GM23338 (cell line): ENCODE results near the gene RAD51B. TPM values are rescaled to one million over a fixed set of nuclear protein-coding genes. Genes with fewer than 3 reads are reported as not detected.

ENCODE experiments used
- ATAC-seq: fragments of 200-7000 bp; cut with Tn5 transposase; 3 replicates; pipeline ENCODE4 v1.9.1; 2020
- DNase-seq: peaks from one replicate; pipeline ENCODE4 v3.0.0-alpha.2; 2015; ENCODE audit warnings: low spot score
- H2AFZ ChIP-seq: fragments of 200-600 bp; sonication (generic); 2 replicates; pipeline ENCODE4 v1.8.0; 2016; ENCODE audit warnings: antibody characterized with exemption, mild to moderate bottlenecking, moderate library complexity
- H3F3A ChIP-seq: fragments of 200-600 bp; sonication (generic); replicated peaks from 2 replicates; pipeline ENCODE4 v1.8.0; 2017; ENCODE audit warnings: antibody characterized with exemption, mixed run types, low read depth
- H3K27ac ChIP-seq: fragments of 200-600 bp; sonication (generic); 2 replicates; pipeline ENCODE4 v1.6.1; 2016; ENCODE audit warnings: low read depth
- H3K27me3 ChIP-seq: fragments of 200-600 bp; sonication (generic); 2 replicates; pipeline ENCODE4 v1.8.0; 2016; ENCODE audit warnings: mild to moderate bottlenecking, mixed run types, moderate library complexity; ENCODE audit not compliant: insufficient read depth
- H3K36me3 ChIP-seq: fragments of 200-600 bp; sonication (generic); 2 replicates; pipeline ENCODE4 v1.8.0; 2016; ENCODE audit warnings: mild to moderate bottlenecking; ENCODE audit not compliant: insufficient read depth
- H3K4me1 ChIP-seq: fragments of 200-600 bp; sonication (generic); 2 replicates; pipeline ENCODE4 v1.8.0; 2016; ENCODE audit warnings: mild to moderate bottlenecking, moderate library complexity; ENCODE audit not compliant: insufficient read depth
- H3K4me2 ChIP-seq: fragments of 200-600 bp; sonication (generic); 2 replicates; pipeline ENCODE4 v1.7.1; 2017; ENCODE audit warnings: mixed run types
- H3K4me3 ChIP-seq: fragments of 200-600 bp; sonication (generic); 2 replicates; pipeline ENCODE4 v1.6.1; 2016; ENCODE audit warnings: mixed run types
- H3K79me2 ChIP-seq: fragments of 200-600 bp; sonication (generic); replicated peaks from 2 replicates; pipeline ENCODE4 v1.8.0; 2017; ENCODE audit warnings: mild to moderate bottlenecking; ENCODE audit not compliant: insufficient read depth
- H3K9me2 ChIP-seq: fragments of 200-600 bp; sonication (generic); 2 replicates; pipeline ENCODE4 v1.8.0; 2017; ENCODE audit not compliant: insufficient read depth
- H4K20me1 ChIP-seq: fragments of 200-600 bp; sonication (generic); replicated peaks from 2 replicates; pipeline ENCODE4 v1.8.0; 2017; ENCODE audit warnings: mild to moderate bottlenecking; ENCODE audit not compliant: insufficient read depth
- H3K27ac Mint-ChIP-seq: 2 replicates; pipeline ENCODE4 v1.8.0; 2020; ENCODE audit warnings: inconsistent platforms, mild to moderate bottlenecking, moderate library complexity, mixed read lengths
- H3K27me3 Mint-ChIP-seq: 3 replicates; pipeline ENCODE4 v1.8.0; 2022; ENCODE audit warnings: low read depth, mild to moderate bottlenecking, moderate library complexity, mixed read lengths, inconsistent platforms; ENCODE audit not compliant: insufficient read depth, poor library complexity
- H3K36me3 Mint-ChIP-seq: 3 replicates; pipeline ENCODE4 v1.8.0; 2021; ENCODE audit warnings: low read depth, mild to moderate bottlenecking, inconsistent platforms, moderate library complexity, mixed read lengths
- H3K4me1 Mint-ChIP-seq: 3 replicates; pipeline ENCODE4 v1.8.0; 2020; ENCODE audit warnings: mild to moderate bottlenecking, inconsistent platforms, mixed read lengths
- H3K4me3 Mint-ChIP-seq: 3 replicates; pipeline ENCODE4 v1.8.0; 2021; ENCODE audit warnings: moderate library complexity, mild to moderate bottlenecking, inconsistent platforms, mixed read lengths
- H3K9me3 Mint-ChIP-seq: 3 replicates; pipeline ENCODE4 v1.8.0; 2020; ENCODE audit warnings: moderate library complexity, mild to moderate bottlenecking, inconsistent platforms, mixed read lengths
- CREB1 ChIP-seq: fragments of 250-450 bp; sonication (Bioruptor Pico); IDR thresholded peaks from 2 replicates; pipeline ENCODE4 v1.5.0; 2020; ENCODE audit warnings: low read depth, mild to moderate bottlenecking, moderate library complexity
- EZH2 ChIP-seq: fragments of 200-600 bp; sonication (generic); IDR thresholded peaks from one replicate; pipeline ENCODE4 v1.8.0; 2017; ENCODE audit warnings: antibody characterized with exemption, mild to moderate bottlenecking, low read depth; ENCODE audit not compliant: unreplicated experiment
- EZH2phosphoT487 ChIP-seq: fragments of 200-600 bp; sonication (generic); IDR thresholded peaks from one replicate; pipeline ENCODE4 v1.8.1; 2018; ENCODE audit warnings: antibody characterized with exemption; ENCODE audit not compliant: unreplicated experiment
- JUNB ChIP-seq: IDR thresholded peaks from one replicate; pipeline ENCODE4 v1.6.1; 2016; ENCODE audit warnings: antibody characterized with exemption; ENCODE audit not compliant: unreplicated experiment
- NANOG ChIP-seq: IDR thresholded peaks from 2 replicates; pipeline ENCODE4 v1.6.1; 2016; ENCODE audit warnings: antibody characterized with exemption, borderline replicate concordance
- POLR2AphosphoS5 ChIP-seq: IDR thresholded peaks from 2 replicates; pipeline ENCODE4 v1.6.1; 2016; ENCODE audit warnings: antibody characterized with exemption, low read depth
- STAT1 ChIP-seq: IDR thresholded peaks from one replicate; pipeline ENCODE4 v1.6.1; 2016; ENCODE audit warnings: antibody characterized with exemption; ENCODE audit not compliant: unreplicated experiment
- ZNF114 ChIP-seq: fragments of 250-450 bp; sonication (Bioruptor Pico); IDR thresholded peaks from 2 replicates; pipeline ENCODE4 v1.5.0; 2020; ENCODE audit warnings: mild to moderate bottlenecking, moderate library complexity
- polyA plus RNA-seq: library from polyadenylated mRNA; unstranded; fragments of >200 nt; fragmentation: Nextera tagmentation; extraction: Ambion mirVana; gene quantifications from 2 replicates; pipeline ENCODE4 v1.2.1, GENCODE V29; 2016
- total RNA-seq: library from RNA; depleted of rRNA; stranded (reverse); fragments of >200 nt; shearing (Covaris generic); gene quantifications from 2 replicates; pipeline ENCODE4 v1.2.3, GENCODE V29; 2014
- TF ChIP-seq, protein P1 (sequence below): IDR thresholded peaks from one replicate; pipeline ENCODE4 v1.6.1; 2018; ENCODE audit warnings: antibody characterized with exemption; ENCODE audit not compliant: unreplicated experiment
- TF ChIP-seq, protein P2 (sequence below), 2 experiments: fragments of 200-600 bp in 1 of 2; sonication (generic) in 1 of 2; conservative IDR thresholded peaks; 2 replicates each; pipeline versions ENCODE4 v1.5.1 to v1.6.1; 2016 to 2017; ENCODE audit warnings: antibody characterized with exemption in 2 of 2, low read depth in 2 of 2, mild to moderate bottlenecking in 2 of 2, moderate library complexity in 1 of 2
- TF ChIP-seq, protein P3 (sequence below): IDR thresholded peaks from 2 replicates; pipeline ENCODE4 v1.6.1; 2016; ENCODE audit warnings: antibody characterized with exemption
- TF ChIP-seq, protein P4 (sequence below): fragments of 250-450 bp; sonication (Bioruptor Pico); IDR thresholded peaks from 2 replicates; pipeline ENCODE4 v1.5.0; 2020; ENCODE audit warnings: mild to moderate bottlenecking, moderate library complexity

RAD51B gene
- total and polyA plus RNA-seq, 2 experiments from 2014 or later = 15.7 to 29.1 TPM

DNA sequence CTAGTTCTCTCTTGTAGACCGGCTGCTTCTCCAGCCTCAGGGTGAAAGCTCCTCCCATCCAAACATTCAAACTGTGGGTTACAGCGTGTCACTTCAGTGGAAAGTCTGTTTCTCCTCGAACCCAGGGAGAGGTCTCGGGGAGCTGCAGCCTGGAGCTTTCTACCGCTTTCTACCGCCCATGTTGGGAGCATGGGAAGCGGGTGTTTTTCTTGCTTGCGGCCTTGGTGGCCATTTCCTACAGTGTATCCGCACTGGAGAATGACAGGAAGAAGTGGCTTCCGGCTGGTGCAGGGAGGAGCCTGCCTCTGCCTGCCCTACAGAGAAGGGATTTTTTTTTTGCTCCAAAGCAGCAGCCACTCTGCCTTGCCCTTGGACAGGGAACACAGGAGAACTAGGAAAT is 952.1 kb downstream of the RAD51B start:
- Histone ChIP-seq H3K27ac (no peak overlapping the region), H3K79me2 (no peaks in the 10 kb centered on the region), H3K4me3 (no peak overlapping the region), H3K4me2 (no peak overlapping the region), H3F3A (no peaks in the 10 kb centered on the region), H2AFZ (peak overlapping the region; percentile 84), H3K27me3 (no peaks in the 10 kb centered on the region), H3K36me3 (no peaks in the 10 kb centered on the region), H3K4me1 (no peaks in the 10 kb centered on the region), H3K9me2 (peaks cover 5% of the 10 kb centered on the region; the same call in 1 of the 2 replicates), H4K20me1 (no peaks in the 10 kb centered on the region)
- H3K36me3 Mint-ChIP-seq = no peaks in the 10 kb centered on the region; the same call in 2 of the 3 replicates
- TF ChIP-seq, protein P1, sequence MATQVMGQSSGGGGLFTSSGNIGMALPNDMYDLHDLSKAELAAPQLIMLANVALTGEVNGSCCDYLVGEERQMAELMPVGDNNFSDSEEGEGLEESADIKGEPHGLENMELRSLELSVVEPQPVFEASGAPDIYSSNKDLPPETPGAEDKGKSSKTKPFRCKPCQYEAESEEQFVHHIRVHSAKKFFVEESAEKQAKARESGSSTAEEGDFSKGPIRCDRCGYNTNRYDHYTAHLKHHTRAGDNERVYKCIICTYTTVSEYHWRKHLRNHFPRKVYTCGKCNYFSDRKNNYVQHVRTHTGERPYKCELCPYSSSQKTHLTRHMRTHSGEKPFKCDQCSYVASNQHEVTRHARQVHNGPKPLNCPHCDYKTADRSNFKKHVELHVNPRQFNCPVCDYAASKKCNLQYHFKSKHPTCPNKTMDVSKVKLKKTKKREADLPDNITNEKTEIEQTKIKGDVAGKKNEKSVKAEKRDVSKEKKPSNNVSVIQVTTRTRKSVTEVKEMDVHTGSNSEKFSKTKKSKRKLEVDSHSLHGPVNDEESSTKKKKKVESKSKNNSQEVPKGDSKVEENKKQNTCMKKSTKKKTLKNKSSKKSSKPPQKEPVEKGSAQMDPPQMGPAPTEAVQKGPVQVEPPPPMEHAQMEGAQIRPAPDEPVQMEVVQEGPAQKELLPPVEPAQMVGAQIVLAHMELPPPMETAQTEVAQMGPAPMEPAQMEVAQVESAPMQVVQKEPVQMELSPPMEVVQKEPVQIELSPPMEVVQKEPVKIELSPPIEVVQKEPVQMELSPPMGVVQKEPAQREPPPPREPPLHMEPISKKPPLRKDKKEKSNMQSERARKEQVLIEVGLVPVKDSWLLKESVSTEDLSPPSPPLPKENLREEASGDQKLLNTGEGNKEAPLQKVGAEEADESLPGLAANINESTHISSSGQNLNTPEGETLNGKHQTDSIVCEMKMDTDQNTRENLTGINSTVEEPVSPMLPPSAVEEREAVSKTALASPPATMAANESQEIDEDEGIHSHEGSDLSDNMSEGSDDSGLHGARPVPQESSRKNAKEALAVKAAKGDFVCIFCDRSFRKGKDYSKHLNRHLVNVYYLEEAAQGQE = no peak
- TF ChIP-seq, protein P2, sequence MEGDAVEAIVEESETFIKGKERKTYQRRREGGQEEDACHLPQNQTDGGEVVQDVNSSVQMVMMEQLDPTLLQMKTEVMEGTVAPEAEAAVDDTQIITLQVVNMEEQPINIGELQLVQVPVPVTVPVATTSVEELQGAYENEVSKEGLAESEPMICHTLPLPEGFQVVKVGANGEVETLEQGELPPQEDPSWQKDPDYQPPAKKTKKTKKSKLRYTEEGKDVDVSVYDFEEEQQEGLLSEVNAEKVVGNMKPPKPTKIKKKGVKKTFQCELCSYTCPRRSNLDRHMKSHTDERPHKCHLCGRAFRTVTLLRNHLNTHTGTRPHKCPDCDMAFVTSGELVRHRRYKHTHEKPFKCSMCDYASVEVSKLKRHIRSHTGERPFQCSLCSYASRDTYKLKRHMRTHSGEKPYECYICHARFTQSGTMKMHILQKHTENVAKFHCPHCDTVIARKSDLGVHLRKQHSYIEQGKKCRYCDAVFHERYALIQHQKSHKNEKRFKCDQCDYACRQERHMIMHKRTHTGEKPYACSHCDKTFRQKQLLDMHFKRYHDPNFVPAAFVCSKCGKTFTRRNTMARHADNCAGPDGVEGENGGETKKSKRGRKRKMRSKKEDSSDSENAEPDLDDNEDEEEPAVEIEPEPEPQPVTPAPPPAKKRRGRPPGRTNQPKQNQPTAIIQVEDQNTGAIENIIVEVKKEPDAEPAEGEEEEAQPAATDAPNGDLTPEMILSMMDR (conservative IDR thresholded peaks at IDR 0.05; ENCODE audit: low read depth in 2 of 2) = no peak
- TF ChIP-seq NANOG = no peak
- TF ChIP-seq POLR2AphosphoS5 = no peak
- TF ChIP-seq EZH2phosphoT487 = no peak
- no peak for TF ChIP-seq EZH2
- no peak for TF ChIP-seq STAT1
- no peak for TF ChIP-seq ZNF114 (CRISPR knock-in tag)
- TF ChIP-seq, protein P3, sequence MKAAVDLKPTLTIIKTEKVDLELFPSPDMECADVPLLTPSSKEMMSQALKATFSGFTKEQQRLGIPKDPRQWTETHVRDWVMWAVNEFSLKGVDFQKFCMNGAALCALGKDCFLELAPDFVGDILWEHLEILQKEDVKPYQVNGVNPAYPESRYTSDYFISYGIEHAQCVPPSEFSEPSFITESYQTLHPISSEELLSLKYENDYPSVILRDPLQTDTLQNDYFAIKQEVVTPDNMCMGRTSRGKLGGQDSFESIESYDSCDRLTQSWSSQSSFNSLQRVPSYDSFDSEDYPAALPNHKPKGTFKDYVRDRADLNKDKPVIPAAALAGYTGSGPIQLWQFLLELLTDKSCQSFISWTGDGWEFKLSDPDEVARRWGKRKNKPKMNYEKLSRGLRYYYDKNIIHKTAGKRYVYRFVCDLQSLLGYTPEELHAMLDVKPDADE = no peak
- no peak for TF ChIP-seq CREB1 (CRISPR knock-in tag)
- no peak for TF ChIP-seq JUNB
- TF ChIP-seq, protein P4, sequence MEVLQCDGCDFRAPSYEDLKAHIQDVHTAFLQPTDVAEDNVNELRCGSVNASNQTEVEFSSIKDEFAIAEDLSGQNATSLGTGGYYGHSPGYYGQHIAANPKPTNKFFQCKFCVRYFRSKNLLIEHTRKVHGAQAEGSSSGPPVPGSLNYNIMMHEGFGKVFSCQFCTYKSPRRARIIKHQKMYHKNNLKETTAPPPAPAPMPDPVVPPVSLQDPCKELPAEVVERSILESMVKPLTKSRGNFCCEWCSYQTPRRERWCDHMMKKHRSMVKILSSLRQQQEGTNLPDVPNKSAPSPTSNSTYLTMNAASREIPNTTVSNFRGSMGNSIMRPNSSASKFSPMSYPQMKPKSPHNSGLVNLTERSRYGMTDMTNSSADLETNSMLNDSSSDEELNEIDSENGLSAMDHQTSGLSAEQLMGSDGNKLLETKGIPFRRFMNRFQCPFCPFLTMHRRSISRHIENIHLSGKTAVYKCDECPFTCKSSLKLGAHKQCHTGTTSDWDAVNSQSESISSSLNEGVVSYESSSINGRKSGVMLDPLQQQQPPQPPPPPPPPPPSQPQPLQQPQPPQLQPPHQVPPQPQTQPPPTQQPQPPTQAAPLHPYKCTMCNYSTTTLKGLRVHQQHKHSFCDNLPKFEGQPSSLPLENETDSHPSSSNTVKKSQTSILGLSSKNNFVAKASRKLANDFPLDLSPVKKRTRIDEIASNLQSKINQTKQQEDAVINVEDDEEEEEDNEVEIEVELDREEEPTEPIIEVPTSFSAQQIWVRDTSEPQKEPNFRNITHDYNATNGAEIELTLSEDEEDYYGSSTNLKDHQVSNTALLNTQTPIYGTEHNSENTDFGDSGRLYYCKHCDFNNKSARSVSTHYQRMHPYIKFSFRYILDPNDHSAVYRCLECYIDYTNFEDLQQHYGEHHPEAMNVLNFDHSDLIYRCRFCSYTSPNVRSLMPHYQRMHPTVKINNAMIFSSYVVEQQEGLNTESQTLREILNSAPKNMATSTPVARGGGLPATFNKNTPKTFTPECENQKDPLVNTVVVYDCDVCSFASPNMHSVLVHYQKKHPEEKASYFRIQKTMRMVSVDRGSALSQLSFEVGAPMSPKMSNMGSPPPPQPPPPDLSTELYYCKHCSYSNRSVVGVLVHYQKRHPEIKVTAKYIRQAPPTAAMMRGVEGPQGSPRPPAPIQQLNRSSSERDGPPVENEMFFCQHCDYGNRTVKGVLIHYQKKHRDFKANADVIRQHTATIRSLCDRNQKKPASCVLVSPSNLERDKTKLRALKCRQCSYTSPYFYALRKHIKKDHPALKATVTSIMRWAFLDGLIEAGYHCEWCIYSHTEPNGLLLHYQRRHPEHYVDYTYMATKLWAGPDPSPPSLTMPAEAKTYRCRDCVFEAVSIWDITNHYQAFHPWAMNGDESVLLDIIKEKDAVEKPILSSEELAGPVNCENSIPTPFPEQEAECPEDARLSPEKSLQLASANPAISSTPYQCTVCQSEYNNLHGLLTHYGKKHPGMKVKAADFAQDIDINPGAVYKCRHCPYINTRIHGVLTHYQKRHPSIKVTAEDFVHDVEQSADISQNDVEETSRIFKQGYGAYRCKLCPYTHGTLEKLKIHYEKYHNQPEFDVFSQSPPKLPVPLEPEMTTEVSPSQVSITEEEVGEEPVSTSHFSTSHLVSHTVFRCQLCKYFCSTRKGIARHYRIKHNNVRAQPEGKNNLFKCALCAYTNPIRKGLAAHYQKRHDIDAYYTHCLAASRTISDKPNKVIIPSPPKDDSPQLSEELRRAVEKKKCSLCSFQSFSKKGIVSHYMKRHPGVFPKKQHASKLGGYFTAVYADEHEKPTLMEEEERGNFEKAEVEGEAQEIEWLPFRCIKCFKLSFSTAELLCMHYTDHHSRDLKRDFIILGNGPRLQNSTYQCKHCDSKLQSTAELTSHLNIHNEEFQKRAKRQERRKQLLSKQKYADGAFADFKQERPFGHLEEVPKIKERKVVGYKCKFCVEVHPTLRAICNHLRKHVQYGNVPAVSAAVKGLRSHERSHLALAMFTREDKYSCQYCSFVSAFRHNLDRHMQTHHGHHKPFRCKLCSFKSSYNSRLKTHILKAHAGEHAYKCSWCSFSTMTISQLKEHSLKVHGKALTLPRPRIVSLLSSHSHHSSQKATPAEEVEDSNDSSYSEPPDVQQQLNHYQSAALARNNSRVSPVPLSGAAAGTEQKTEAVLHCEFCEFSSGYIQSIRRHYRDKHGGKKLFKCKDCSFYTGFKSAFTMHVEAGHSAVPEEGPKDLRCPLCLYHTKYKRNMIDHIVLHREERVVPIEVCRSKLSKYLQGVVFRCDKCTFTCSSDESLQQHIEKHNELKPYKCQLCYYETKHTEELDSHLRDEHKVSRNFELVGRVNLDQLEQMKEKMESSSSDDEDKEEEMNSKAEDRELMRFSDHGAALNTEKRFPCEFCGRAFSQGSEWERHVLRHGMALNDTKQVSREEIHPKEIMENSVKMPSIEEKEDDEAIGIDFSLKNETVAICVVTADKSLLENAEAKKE (CRISPR knock-in tag) = no peak
- peaks cover 2% of the 10 kb centered on the region; the same call in 2 of the 3 replicates for H3K4me1 Mint-ChIP-seq
- H3K4me3 Mint-ChIP-seq = no peak overlapping the region
- DNase-seq (no peak), ATAC-seq (no peak)
- H3K27me3 Mint-ChIP-seq = no peaks in the 10 kb centered on the region
- H3K27ac Mint-ChIP-seq = no peak overlapping the region
- no peaks in the 10 kb centered on the region; the same call in 2 of the 3 replicates for H3K9me3 Mint-ChIP-seq
